Measurements from ENCODE around the gene MED13L.

DNA sequence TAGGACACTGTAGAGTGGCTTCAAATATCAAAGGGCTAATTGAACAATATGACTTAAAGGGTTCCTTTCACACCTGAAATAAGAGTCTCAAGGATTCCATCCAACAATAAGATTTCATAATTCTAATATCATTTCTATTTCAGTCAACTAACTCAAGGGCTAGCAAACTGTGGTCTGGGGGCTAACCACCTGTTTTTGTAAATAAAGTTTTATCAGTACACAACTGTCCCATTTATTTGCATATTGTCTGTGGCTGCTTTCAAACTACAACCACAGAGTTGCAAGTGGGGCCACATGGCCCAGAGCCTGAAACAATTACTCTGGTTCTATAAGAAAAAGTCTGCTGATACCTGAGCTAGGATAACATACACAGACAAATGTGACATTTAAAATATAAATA lies 29.1 kb downstream of the MED13L start:
- TF ChIP-seq, protein P1, sequence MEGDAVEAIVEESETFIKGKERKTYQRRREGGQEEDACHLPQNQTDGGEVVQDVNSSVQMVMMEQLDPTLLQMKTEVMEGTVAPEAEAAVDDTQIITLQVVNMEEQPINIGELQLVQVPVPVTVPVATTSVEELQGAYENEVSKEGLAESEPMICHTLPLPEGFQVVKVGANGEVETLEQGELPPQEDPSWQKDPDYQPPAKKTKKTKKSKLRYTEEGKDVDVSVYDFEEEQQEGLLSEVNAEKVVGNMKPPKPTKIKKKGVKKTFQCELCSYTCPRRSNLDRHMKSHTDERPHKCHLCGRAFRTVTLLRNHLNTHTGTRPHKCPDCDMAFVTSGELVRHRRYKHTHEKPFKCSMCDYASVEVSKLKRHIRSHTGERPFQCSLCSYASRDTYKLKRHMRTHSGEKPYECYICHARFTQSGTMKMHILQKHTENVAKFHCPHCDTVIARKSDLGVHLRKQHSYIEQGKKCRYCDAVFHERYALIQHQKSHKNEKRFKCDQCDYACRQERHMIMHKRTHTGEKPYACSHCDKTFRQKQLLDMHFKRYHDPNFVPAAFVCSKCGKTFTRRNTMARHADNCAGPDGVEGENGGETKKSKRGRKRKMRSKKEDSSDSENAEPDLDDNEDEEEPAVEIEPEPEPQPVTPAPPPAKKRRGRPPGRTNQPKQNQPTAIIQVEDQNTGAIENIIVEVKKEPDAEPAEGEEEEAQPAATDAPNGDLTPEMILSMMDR (IDR thresholded peaks at IDR 0.05): no peak
- no peak for TF ChIP-seq POLR2A (IDR thresholded peaks at IDR 0.05)

Measured in heart left ventricle (tissue), 13 donors.